ENCODE data around the gene RPS4Y2.

RPS4Y2 gene

DNA sequence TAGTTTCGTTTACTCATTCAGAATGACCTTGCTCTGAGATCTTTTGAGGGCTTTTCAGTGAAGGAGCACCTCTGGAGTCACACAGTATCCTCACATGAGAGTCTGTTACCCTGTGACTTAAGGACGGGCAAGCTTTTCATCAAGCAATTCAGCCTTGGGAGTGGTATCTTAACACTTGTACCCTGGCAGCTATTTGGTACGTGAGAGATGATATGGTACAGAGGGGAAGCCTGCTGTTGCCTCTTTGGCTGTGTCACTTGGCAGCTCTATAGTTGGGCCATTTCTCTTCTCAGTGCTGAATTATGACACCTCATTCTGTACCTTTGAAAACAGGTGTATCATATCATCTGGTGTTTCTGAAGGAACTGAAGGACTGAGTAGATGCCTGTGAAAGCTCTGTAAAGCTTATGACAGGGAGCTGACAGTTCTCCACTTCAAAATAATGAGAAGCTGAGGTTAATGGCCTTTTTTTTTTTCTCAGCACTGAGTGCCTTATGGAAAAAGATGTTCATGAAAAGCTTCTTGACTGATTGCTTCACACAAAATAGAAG lies 24.3 kb downstream of the RPS4Y2 start:
- H3K36me3 ChIP-seq (ENCODE audit: control insufficient read depth in 1 of 2, insufficient read depth in 2 of 2, low read length in 2 of 2): no peaks in the 10 kb centered on the region
- H3K27ac ChIP-seq (ENCODE audit: low read length): no peak overlapping the region
- no peaks in the 10 kb centered on the region for H3K4me1 ChIP-seq (ENCODE audit: control insufficient read depth in 1 of 2, insufficient read depth in 2 of 2, low read length in 2 of 2)
- H3K9me3 ChIP-seq (ENCODE audit: control insufficient read depth in 1 of 2, low read length in 2 of 2): no peaks in the 10 kb centered on the region
- no peak overlapping the region for H3K4me3 ChIP-seq (ENCODE audit: low read depth in 1 of 2, low read length in 2 of 2)
- H3K27me3 ChIP-seq (ENCODE audit: low read depth, low read length): no peaks in the 10 kb centered on the region

DNA sequence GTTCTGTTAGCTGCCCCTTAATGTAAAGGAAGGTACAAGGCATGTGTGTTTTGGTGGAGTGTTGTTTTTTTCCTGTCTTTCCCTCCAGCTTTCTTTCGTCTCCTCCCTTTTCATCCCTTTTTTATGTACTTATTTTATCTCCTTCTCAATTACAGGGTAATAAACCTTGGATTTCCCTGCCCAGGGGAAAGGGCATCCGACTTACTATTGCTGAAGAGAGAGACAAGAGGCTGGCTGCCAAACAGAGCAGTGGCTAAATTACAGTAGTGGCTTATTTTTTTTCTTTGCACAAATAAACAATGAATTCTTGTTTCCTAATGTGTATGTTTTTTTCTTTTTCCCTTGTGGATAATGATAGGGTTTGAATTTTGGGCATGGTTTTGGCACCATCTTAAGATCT lies 24.9 kb downstream of the RPS4Y2 start:
- H3K4me3 ChIP-seq (ENCODE audit: low read depth in 1 of 2, low read length in 2 of 2): no peak overlapping the region
- H3K27me3 ChIP-seq (ENCODE audit: low read depth, low read length): no peaks in the 10 kb centered on the region
- H3K4me1 ChIP-seq (ENCODE audit: control insufficient read depth in 1 of 2, insufficient read depth in 2 of 2, low read length in 2 of 2): no peaks in the 10 kb centered on the region
- H3K9me3 ChIP-seq (ENCODE audit: control insufficient read depth in 1 of 2, low read length in 2 of 2): no peaks in the 10 kb centered on the region
- H3K27ac ChIP-seq (ENCODE audit: low read length): no peak overlapping the region
- H3K36me3 ChIP-seq (ENCODE audit: control insufficient read depth in 1 of 2, insufficient read depth in 2 of 2, low read length in 2 of 2): no peaks in the 10 kb centered on the region

DNA sequence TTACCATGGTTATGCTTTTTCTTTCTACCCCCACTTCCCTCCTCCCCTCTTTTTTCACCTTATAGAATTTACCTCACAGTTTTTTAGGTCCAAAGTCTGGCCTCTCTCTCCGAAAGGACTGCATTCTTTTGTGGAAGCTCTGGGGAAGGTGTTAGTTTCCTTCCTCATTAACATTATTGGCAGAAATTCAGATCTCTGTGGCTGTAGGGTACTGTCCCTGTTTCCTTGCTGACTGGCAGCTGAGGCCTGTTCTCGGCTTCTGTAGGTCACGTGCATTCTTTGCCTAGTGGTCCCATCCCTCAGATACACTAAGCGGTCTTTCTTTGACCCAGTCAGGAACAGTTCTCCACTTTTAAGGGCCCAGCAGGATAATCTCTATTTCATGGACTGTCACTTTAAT lies 25.5 kb downstream of the RPS4Y2 start:
- Histone ChIP-seq H3K27ac (ENCODE audit: low read length) (no peak overlapping the region), H3K9me3 (ENCODE audit: control insufficient read depth in 1 of 2, low read length in 2 of 2) (no peaks in the 10 kb centered on the region), H3K27me3 (ENCODE audit: low read depth, low read length) (no peaks in the 10 kb centered on the region), H3K36me3 (ENCODE audit: control insufficient read depth in 1 of 2, insufficient read depth in 2 of 2, low read length in 2 of 2) (no peaks in the 10 kb centered on the region), H3K4me1 (ENCODE audit: control insufficient read depth in 1 of 2, insufficient read depth in 2 of 2, low read length in 2 of 2) (no peaks in the 10 kb centered on the region), H3K4me3 (ENCODE audit: low read depth in 1 of 2, low read length in 2 of 2) (no peak overlapping the region)

DNA sequence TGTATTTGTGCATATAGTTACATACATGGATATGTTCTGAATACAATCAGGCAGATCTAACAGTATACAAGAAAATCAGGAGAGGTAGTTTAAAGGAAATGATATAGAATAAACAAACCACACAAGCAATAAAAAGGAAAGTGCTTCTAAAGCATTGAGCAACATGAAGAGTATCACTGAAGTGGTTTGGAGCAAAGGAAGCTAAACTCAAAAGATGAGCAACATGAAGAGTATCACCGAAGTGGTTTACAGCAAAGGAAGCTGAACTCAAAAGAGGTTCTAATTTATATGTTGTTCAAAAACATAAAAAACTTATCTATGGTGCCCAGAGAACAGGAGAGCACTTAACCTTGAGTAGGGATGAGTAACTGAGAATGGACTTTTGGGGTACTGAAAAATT lies 29.1 kb downstream of the RPS4Y2 start:
- Histone ChIP-seq H3K4me1 (ENCODE audit: control insufficient read depth in 1 of 2, insufficient read depth in 2 of 2, low read length in 2 of 2) (no peaks in the 10 kb centered on the region), H3K27ac (ENCODE audit: low read length) (no peak overlapping the region), H3K9me3 (ENCODE audit: control insufficient read depth in 1 of 2, low read length in 2 of 2) (no peaks in the 10 kb centered on the region), H3K36me3 (ENCODE audit: control insufficient read depth in 1 of 2, insufficient read depth in 2 of 2, low read length in 2 of 2) (no peaks in the 10 kb centered on the region), H3K27me3 (ENCODE audit: low read depth, low read length) (no peaks in the 10 kb centered on the region), H3K4me3 (ENCODE audit: low read depth in 1 of 2, low read length in 2 of 2) (no peak overlapping the region)

DNA sequence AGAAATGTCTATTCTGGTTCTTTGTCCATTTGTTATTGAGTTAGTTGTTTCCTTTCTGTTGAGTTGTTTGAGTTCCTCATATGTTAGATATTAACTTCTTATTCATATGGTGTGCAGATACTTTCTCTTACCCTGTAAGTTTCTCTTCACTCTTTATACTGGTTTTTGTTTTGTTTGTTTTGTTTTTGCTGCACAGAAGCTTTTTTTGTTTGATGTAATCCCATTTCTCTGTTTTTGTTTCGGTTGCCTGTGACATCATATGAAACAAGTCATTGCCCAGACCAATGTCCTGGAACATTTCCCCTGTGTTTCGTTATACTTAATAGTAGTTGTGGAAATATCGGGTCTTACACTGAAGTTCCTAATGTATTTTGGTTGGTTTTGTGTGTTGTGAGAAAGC lies 31.2 kb downstream of the RPS4Y2 start:
- Histone ChIP-seq H3K27me3 (ENCODE audit: low read depth, low read length) (no peaks in the 10 kb centered on the region), H3K36me3 (ENCODE audit: control insufficient read depth in 1 of 2, insufficient read depth in 2 of 2, low read length in 2 of 2) (no peaks in the 10 kb centered on the region), H3K9me3 (ENCODE audit: control insufficient read depth in 1 of 2, low read length in 2 of 2) (no peaks in the 10 kb centered on the region), H3K27ac (ENCODE audit: low read length) (no peak overlapping the region), H3K4me1 (ENCODE audit: control insufficient read depth in 1 of 2, insufficient read depth in 2 of 2, low read length in 2 of 2) (no peaks in the 10 kb centered on the region), H3K4me3 (ENCODE audit: low read depth in 1 of 2, low read length in 2 of 2) (no peak overlapping the region)

DNA sequence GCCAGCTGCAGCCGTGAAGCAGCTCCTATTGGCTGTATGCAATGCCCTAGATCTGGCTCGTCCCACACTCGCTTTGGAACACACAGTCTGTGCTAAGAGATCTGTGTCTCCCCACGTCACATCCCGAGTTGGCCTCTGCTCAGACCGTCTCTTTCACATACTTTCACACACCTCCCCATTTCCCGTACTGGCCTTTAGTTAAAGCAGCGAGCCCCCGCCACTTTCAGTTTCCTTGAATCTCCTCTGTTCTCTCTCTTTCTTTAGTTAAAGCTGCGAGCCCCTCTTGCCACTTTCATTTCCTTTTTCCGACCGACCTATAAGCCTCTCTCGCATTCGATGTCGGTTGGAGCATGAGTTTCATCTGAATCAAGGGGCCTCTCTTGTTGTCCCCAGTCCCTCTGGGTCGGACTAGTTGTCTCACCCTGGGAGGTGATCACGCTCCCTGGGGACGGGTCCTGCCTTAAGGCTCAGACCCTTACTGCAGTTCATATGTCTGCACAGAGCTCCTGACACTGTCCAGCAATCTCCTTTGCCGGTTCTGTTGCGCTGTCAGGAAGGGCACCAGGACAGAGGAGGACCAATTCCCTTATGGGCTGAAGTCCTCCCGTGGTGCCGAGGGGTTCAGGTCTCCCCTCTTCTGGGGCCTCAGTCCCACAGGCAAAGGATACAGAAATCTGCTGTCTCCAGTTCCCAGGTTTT lies 42.6 kb downstream of the RPS4Y2 start:
- Histone ChIP-seq H3K27ac (ENCODE audit: low read length) (no peak overlapping the region), H3K4me1 (ENCODE audit: control insufficient read depth in 1 of 2, insufficient read depth in 2 of 2, low read length in 2 of 2) (no peaks in the 10 kb centered on the region), H3K9me3 (ENCODE audit: control insufficient read depth in 1 of 2, low read length in 2 of 2) (no peaks in the 10 kb centered on the region), H3K27me3 (ENCODE audit: low read depth, low read length) (no peaks in the 10 kb centered on the region), H3K4me3 (ENCODE audit: low read depth in 1 of 2, low read length in 2 of 2) (no peak overlapping the region), H3K36me3 (ENCODE audit: control insufficient read depth in 1 of 2, insufficient read depth in 2 of 2, low read length in 2 of 2) (no peaks in the 10 kb centered on the region)

DNA sequence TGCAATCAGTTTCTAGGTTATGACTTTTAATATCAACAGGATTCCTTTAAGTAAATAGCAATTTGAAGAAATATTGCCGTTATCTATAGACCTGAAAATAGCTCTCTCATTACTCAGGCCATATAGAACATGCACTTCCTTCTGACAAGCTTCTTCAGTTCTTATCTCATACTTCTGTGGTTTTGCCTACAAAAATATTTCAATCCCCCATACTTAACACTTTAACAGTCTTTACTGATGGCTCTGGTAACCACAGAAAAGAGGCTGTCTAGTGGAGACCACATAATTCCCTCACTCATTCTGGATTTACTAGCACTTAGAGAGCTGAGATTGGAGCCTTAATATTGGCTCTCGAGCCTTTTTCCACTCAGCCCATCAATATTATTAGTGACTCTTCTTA lies 46.8 kb downstream of the RPS4Y2 start:
- H3K36me3 ChIP-seq (ENCODE audit: control insufficient read depth in 1 of 2, insufficient read depth in 2 of 2, low read length in 2 of 2): no peaks in the 10 kb centered on the region
- H3K9me3 ChIP-seq (ENCODE audit: control insufficient read depth in 1 of 2, low read length in 2 of 2): no peaks in the 10 kb centered on the region
- H3K27ac ChIP-seq (ENCODE audit: low read length): no peak overlapping the region
- no peak overlapping the region for H3K4me3 ChIP-seq (ENCODE audit: low read depth in 1 of 2, low read length in 2 of 2)
- H3K27me3 ChIP-seq (ENCODE audit: low read depth, low read length): no peaks in the 10 kb centered on the region
- no peaks in the 10 kb centered on the region for H3K4me1 ChIP-seq (ENCODE audit: control insufficient read depth in 1 of 2, insufficient read depth in 2 of 2, low read length in 2 of 2)

DNA sequence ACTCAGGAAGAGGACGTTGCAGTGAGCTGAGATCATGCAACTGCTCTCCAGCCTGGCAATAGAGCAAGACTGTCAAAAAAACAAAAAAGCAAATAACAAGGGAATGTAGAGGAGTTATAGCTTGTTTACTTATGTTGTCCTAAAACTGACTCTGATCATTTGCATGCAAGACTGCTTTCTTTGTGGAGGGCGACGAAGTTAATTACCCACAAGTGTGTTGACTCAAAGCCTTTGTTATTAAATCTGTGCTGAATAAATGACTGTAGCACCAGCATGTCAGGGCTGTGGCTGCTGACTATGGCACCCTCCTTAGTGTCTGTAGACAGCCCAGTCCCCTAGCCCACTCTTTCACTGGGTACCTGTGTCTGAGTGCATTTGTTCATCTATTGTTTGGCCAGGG lies 50.3 kb downstream of the RPS4Y2 start:
- Histone ChIP-seq H3K4me1 (ENCODE audit: control insufficient read depth in 1 of 2, insufficient read depth in 2 of 2, low read length in 2 of 2) (no peaks in the 10 kb centered on the region), H3K9me3 (ENCODE audit: control insufficient read depth in 1 of 2, low read length in 2 of 2) (no peaks in the 10 kb centered on the region), H3K4me3 (ENCODE audit: low read depth in 1 of 2, low read length in 2 of 2) (no peak overlapping the region), H3K27me3 (ENCODE audit: low read depth, low read length) (no peaks in the 10 kb centered on the region), H3K36me3 (ENCODE audit: control insufficient read depth in 1 of 2, insufficient read depth in 2 of 2, low read length in 2 of 2) (no peaks in the 10 kb centered on the region), H3K27ac (ENCODE audit: low read length) (no peak overlapping the region)

DNA sequence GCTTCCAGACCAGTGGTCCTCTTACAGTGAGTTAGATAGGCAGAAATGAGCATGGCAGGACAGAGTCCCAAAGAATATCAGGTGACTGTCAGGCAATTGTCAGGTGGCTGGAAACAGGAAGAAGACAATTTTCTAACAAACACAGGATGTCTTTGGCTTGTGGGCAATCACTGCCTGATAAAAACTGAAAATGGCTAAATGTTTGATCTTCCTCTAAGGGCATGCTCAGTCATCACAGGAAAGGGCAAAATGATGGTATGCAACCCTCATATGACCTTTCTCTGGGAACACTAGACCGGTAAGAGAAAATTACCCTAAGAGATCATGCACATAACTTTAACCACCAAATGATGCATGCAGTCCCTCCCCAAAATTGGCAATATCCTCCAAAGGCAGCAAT lies 57.6 kb downstream of the RPS4Y2 start:
- H3K4me3 ChIP-seq (ENCODE audit: low read depth in 1 of 2, low read length in 2 of 2): no peak overlapping the region
- H3K9me3 ChIP-seq (ENCODE audit: control insufficient read depth in 1 of 2, low read length in 2 of 2): no peaks in the 10 kb centered on the region
- no peaks in the 10 kb centered on the region for H3K27me3 ChIP-seq (ENCODE audit: low read depth, low read length)
- H3K27ac ChIP-seq (ENCODE audit: low read length): no peak overlapping the region
- no peaks in the 10 kb centered on the region for H3K4me1 ChIP-seq (ENCODE audit: control insufficient read depth in 1 of 2, insufficient read depth in 2 of 2, low read length in 2 of 2)
- no peaks in the 10 kb centered on the region for H3K36me3 ChIP-seq (ENCODE audit: control insufficient read depth in 1 of 2, insufficient read depth in 2 of 2, low read length in 2 of 2)

DNA sequence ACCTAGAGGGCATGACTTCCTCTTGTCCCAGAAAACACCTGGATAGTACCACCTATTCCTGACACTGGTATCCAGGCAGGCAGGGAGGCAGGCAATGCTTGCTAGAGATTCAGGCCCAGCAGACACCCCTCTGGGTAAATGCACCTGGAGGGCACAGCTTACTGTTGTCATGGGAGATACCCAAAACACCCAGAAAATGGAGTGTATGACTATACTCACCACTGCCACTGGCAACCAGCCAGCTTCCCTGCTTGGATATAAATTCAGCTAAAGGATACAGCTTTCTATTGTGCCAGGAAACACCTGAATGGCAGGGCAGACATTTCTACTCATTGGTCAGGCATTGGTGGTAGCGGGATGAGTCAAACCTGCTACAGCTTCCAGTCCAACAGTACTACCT lies 58.9 kb downstream of the RPS4Y2 start:
- Histone ChIP-seq H3K36me3 (ENCODE audit: control insufficient read depth in 1 of 2, insufficient read depth in 2 of 2, low read length in 2 of 2) (no peaks in the 10 kb centered on the region), H3K27me3 (ENCODE audit: low read depth, low read length) (no peaks in the 10 kb centered on the region), H3K27ac (ENCODE audit: low read length) (no peak overlapping the region), H3K4me3 (ENCODE audit: low read depth in 1 of 2, low read length in 2 of 2) (no peak overlapping the region), H3K4me1 (ENCODE audit: control insufficient read depth in 1 of 2, insufficient read depth in 2 of 2, low read length in 2 of 2) (no peaks in the 10 kb centered on the region), H3K9me3 (ENCODE audit: control insufficient read depth in 1 of 2, low read length in 2 of 2) (no peaks in the 10 kb centered on the region)

DNA sequence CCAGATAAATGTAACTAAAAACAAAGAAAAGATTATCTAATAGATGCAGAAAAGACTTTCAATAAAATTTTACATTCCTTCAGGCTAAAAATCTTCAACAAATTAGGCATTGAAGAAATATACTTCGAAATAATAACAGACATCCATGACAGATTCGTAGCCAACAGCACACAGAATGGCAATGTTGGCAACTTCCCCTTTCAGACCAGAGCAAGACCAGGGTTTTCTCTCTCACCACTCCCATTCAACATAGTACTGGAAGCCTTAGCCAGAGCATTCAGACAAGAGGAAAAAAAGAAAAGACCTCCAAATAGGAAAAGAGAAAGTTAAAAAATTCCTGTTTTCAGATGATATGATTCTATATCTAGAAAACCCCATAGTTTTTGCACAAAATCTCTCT lies 61.2 kb downstream of the RPS4Y2 start:
- Histone ChIP-seq H3K4me3 (ENCODE audit: low read depth in 1 of 2, low read length in 2 of 2) (no peak overlapping the region), H3K27ac (ENCODE audit: low read length) (no peak overlapping the region), H3K4me1 (ENCODE audit: control insufficient read depth in 1 of 2, insufficient read depth in 2 of 2, low read length in 2 of 2) (no peaks in the 10 kb centered on the region), H3K36me3 (ENCODE audit: control insufficient read depth in 1 of 2, insufficient read depth in 2 of 2, low read length in 2 of 2) (no peaks in the 10 kb centered on the region), H3K9me3 (ENCODE audit: control insufficient read depth in 1 of 2, low read length in 2 of 2) (no peaks in the 10 kb centered on the region), H3K27me3 (ENCODE audit: low read depth, low read length) (no peaks in the 10 kb centered on the region)
